HG03520 (cell line): ENCODE results near the gene SOCS6.
"Not testable (repeated sequence)": the region's sequence is repeated elsewhere in the genome, so short reads cannot be mapped to it uniquely, and the experiment has no call there.

ENCODE experiments used
- ATAC-seq: cut with Tn5 transposase; IDR thresholded peaks from one replicate; pipeline ENCODE4 v1.9.1; 2021; ENCODE audit warnings: mild to moderate bottlenecking, moderate library complexity; ENCODE audit not compliant: unreplicated experiment

The SOCS6 gene

GRCh38 chr18:70354771-70355170 lies 65.9 kb downstream of the SOCS6 start:
- ATAC-seq: no peak

- no peak for ATAC-seq
Observed at GRCh38 chr18:70355620-70356385, 67.0 kb downstream of the SOCS6 start.

GRCh38 chr18:70358105-70358406 lies 69.2 kb downstream of the SOCS6 start:
- ATAC-seq: peak; percentile 86

DNA sequence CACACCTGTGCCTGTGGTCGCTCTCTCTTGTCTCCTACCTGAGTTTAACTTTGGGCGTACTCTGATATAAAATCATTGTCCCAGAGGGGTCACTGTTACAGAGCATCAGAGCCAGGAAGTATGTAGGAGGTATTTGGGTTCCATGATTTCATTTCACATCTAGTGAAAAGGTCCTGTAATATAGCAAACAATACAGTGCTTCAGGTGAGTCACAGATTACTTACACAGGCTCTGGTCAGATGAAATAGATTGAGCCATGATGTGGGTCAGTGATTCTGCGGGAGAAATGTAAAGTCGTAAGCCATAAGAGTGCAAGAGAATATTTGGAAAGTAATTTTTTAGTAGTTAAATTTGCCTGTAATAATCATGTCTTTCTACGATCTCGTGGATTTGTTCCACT lies 70.2 kb downstream of the SOCS6 start:
- ATAC-seq: no peak

DNA sequence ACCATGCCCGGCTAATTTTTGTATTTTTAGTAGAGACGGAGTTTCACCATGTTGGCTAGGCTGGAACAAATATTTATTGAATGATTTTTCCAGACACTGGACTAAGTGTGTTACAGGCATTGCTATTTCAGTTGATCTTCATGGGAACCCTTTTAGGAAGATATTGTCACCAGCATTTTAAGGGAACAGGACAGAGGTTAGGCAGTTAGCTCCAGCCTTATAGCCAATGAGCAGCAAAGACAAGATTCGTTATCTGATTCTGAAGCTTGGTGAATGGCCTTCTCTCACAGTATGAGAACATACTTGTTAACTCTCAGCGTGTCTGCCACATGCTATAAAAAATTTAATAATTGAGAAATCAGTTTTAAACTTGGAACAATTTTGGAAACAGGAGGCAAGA lies 73.4 kb downstream of the SOCS6 start:
- no peak for ATAC-seq

GRCh38 chr18:70363861-70364260 lies 75.0 kb downstream of the SOCS6 start:
- no peak for ATAC-seq

- no peak for ATAC-seq
Observed at GRCh38 chr18:70365361-70365760, 76.5 kb downstream of the SOCS6 start.

DNA sequence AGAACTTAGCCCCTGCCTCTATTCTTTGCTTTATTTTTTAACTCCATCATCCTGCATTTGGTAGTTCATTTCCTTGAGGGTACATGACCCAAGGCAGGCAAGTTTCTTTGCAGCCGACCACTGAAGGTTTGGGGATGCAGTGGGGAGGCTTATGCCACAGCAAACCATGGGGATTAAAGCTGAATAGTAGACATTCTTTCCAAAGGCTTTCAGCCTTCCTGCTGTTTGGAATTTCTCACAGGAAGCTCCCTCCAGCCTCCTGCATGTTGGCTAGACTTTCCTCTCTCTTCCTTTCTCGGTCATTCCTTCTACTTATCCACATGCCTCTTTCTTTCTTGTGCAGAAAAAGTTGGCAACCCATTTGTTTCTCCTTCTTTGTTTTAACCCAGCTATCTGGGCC lies 77.3 kb downstream of the SOCS6 start:
- ATAC-seq: no peak

DNA sequence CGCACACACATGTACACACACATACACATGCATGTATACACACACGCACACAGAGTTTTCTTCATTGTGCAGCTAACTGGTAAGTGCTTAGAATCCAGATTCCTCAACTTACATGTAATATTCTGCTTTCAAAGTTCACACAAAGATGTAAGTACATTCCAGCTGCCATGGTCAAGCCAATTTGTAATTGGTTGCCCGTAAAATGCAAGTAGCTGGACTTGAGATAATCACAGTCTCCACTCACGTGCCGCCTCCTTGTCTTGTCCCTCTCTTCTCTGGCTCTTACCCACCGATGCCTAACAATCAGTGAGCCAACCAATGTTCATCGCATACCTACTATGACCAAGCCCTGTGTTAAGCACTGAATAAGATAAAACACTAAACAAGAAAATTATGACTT lies 77.8 kb downstream of the SOCS6 start:
- ATAC-seq: no peak

DNA sequence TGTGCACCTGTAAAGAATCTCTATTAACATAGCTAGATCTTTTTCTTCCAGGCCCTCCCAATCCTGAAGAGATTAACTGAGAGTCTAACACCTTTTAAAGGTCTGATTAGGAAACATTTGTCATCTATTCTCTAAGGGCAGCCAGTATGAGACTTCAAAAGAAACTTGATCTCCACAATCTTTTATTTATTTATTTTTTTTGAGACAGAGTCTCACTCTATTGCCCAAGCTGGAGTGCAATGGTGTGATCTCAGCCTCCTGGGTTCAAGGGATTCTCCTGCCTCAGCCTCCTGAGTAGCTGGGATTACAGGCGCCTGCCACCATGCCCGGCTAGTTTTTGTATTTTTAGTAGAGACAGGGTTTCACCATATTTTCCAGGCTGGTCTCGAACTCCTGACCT lies 78.5 kb downstream of the SOCS6 start:
- ATAC-seq: not testable (repeated sequence)

DNA sequence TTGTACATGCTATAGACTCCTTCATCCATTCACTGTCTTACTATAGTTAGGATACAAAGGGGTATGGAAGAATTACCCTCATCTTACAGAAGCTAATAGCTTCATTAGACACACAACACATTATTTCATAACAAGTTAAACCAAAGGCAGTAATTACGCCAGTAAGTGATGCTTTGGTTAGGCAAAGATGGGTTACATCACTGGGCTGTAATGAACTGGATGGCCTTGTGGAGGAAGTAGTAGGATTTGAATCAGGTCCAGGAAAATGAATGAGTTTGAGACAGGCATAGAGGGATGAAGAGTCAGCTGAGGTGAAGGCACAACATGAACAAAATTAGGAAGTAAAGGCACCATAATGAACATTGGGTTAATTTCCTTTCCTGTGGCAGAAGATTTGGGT lies 80.1 kb downstream of the SOCS6 start:
- ATAC-seq: no peak

DNA sequence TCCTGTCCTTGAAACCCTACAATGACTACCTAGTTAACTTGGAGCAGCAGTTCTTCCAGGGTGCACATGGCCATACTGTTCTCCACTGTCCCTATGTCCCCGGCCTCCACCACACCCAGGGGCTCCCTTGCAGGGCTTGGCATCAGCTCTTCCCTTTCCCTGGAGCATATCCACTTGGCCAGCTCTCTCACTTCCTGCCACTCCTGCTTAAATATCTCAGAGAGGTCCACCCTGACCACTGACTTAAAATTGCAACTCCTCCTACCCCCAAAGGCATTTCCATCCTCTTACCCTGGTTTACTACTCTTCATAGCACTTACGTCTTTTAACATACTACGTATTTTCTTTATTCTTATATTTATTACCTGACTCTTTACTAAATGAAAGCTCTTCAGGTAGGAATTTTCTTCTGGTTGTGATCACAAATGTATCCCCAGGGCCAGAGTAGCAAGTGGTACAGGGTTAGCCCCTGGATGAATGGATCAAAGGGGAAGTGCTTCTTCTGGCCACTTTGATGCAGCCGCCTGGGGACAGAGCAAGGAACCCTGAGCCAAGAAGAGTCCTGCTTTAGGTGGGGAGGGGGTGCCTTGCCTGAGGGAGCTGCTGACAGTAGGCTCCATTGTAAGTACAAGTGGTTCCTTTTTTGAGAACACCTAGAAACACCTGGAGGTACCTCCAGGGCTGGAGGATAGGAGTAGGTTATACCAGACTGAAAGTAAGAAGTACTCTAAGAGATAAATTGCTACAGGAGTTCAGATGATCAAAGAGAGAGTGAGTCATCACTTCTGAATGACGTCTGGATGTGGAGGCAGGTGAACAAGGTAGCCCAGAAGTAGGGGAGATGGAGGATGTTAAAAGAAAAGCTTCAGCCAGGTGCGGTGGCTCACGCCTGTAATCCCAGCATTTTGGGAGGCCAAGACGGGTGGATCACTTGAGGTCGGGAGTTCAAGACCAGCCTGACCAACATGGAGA lies 82.2 kb downstream of the SOCS6 start:
- no peak for ATAC-seq

DNA sequence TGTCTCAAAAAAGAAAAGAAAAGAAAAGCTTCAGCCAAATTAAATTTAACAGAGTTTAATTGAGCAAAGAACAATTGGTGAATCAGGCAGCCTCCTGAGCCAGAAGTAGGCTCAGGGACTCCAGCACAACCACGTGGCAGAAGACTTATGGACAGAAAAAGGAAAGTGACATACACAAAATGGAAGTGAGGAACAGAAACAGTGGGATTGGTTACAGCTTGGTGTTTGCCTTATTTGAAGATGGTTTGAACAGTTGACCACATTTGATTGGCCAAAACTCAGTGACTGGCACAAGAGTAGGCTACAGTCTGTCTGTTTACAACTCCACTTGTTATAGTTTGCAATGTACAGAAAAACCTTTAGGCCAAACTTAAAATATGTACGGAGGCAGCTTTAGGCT lies 83.1 kb downstream of the SOCS6 start:
- ATAC-seq: no peak

GRCh38 chr18:70372450-70373041 lies 83.7 kb downstream of the SOCS6 start:
- no peak for ATAC-seq

DNA sequence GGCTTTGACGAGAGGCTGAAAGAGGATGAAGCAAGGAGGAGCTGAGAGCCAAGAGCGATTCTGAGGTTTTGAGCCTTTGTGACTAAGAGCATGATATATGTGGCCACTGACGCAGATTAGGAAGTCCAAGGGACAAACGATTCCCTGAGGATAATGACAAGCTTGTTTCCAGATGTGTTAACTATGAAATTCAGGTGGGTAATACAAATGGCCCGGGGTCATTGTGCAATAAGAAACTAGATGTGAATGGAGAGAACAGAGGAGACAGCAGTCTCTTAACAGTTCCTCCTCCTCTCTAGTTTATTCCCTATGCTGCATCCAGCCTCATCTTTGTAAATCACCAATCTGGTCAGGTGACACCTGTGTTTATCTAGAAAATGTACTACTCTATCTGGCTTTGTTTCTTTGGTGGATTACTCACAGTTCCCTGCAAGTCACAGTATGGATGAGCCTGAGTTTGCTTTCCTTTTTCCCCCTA lies 84.2 kb downstream of the SOCS6 start:
- no peak for ATAC-seq

DNA sequence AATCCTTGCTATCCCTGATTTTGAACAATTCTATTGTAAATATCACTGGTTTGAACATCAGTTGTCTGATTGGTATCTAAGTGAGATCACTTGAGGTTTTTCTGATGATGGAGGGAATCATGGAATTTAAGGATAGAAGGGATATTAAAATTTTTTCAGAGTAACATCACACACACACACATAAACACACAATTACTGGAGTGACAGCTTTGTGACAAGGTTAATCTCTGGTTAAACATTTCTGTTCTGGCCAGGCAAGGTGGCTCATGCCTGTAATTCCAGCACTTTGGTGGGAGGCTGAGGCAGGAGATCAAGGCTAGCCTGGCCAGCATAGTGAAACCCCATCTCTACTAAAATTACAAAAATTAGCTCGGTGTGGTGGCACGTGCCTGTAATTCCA lies 85.3 kb downstream of the SOCS6 start:
- no peak for ATAC-seq

DNA sequence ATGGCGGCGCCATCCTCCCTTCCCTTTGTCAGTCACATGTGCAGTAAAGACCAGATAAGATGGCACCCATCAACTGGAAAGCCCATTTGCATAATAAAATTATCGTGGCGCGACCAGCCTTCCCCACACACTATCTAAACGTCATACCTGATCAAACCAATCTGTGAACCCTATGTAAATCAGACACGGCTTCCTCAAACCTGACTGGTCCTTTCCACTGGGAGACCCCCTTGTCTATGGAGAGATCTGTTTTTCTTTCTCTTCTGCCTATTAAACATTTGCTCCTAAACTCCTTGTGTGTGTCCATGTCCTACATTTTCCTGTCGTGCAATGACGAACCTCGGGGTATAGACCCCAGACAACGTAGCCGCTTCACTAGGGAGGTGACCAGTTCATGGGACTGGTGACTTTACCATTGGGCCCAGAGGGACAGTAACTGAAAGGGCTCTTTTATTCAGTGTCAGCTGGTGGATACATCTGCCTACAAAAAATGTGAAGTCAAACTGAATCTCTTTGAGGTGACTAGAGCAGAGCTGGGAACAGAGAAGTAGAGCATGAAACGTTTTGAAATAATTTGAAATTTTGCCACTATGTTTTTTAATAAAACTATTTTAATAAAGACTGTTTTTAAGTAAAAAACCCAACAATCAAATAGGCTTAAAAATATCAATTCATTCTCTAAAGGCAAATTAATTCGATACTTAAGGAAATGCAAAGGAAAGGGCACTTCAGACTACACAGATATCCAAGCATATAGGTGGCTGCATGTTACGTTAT lies 87.5 kb downstream of the SOCS6 start:
- ATAC-seq: no peak

GRCh38 chr18:70376914-70377258 lies 88.0 kb downstream of the SOCS6 start:
- ATAC-seq: no peak

DNA sequence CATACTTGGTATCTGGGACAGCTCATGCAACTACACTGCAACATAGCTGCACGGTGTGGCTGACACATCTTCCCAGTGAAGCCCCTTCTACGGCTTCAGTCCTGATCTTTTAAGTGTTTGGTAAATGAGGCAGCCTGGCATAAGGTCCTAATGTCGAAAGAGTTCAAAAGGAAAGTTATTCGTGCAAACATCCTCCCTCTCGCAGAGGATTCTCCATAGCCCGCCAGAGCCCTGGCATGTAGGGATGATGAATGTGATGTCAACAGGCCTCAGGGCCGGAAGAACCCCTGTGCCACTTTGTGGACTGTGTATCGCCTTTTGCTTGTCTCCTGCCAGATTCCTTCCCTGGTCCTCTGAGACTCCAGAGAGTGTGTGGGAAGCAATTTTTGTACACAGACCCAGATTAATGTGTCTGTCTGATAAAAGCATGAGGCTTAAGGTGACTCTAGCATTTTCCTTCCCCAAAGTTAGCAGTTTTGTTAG lies 88.5 kb downstream of the SOCS6 start:
- ATAC-seq: no peak

GRCh38 chr18:70377857-70378701 lies 89.2 kb downstream of the SOCS6 start:
- ATAC-seq: no peak
